Breast epithelium (tissue), 4 donors: ENCODE measurements around the gene POLG2. TPM values are rescaled to one million over a fixed set of nuclear protein-coding genes. Genes with fewer than 3 reads are reported as not detected.
A peak's percentile ranks its signal among the peaks of the same experiment; 100 is the strongest.

ENCODE experiments used
- DNase-seq, 2 donors: peaks; one replicate each; pipeline ENCODE4 v3.0.0-alpha.2; 2019; ENCODE audit warnings: low spot score in 2 of 2
- H3K27ac ChIP-seq, 2 donors: fragments of 200-600 bp; sonication (generic) in 1 of 2; one replicate each; pipeline ENCODE4 v1.5.1; 2016 to 2019; ENCODE audit warnings: mild to moderate bottlenecking in 1 of 2
- H3K27me3 ChIP-seq, 2 donors: fragments of 200-600 bp; sonication (generic) in 1 of 2; one replicate each; pipeline versions ENCODE4 v1.5.1 to v1.6.0; 2017 to 2019; ENCODE audit warnings: control low read depth in 1 of 2, mild to moderate bottlenecking in 1 of 2
- H3K36me3 ChIP-seq: fragments of 200-600 bp; one replicate; pipeline ENCODE4 v1.5.1; 2019
- H3K4me1 ChIP-seq, 2 donors: fragments of 200-600 bp; sonication (generic); one replicate each; pipeline ENCODE4 v1.5.1; 2016 to 2019; ENCODE audit warnings: control low read depth in 1 of 2
- H3K4me3 ChIP-seq, 3 donors: fragments of 200-600 bp; sonication (generic); 1 replicate in 2 of 3; 2 replicates in 1 of 3; pipeline ENCODE4 v1.5.1; 2016 to 2019; ENCODE audit warnings: mild to moderate bottlenecking in 3 of 3, moderate library complexity in 2 of 3
- H3K9me3 ChIP-seq, 2 donors: fragments of 200-600 bp; sonication (generic) in 1 of 2; one replicate each; pipeline ENCODE4 v1.5.1; 2016 to 2019; ENCODE audit warnings: control low read depth in 1 of 2
- CTCF ChIP-seq, 3 donors: fragments of 450-650 bp; IDR thresholded peaks; one replicate each; pipeline ENCODE4 v1.5.1; 2016 to 2017; ENCODE audit warnings: antibody characterized with exemption in 3 of 3, mild to moderate bottlenecking in 3 of 3, moderate library complexity in 3 of 3
- POLR2A ChIP-seq: fragments of 450-650 bp; IDR thresholded peaks from one replicate; pipeline ENCODE4 v1.6.1; 2016; ENCODE audit warnings: antibody characterized with exemption, mild to moderate bottlenecking, moderate library complexity
- POLR2AphosphoS5 ChIP-seq, 3 donors: sonication (generic); formaldehyde crosslinking; IDR thresholded peaks; one replicate each; pipeline ENCODE4 v1.6.1; 2017; ENCODE audit warnings: antibody characterized with exemption in 3 of 3
- intact Hi-C: fragments of 100-400 bp; cut with DNase I; formaldehyde crosslinking; loops from one replicate; pipeline ENCODE4 v1.15.1; 2023; ENCODE audit warnings: low total_unique reads
- total RNA-seq, 3 donors: library from RNA; depleted of rRNA; stranded (reverse); fragments of >200 nt; gene quantifications; one replicate each; pipeline ENCODE4 v1.1.0, GENCODE V29; 2016

POLG2 gene
- total RNA-seq, 3 donors from 2014 or later = 3.2 to 18.7 (median 12.8) TPM

- intact Hi-C loops = loop anchor here (10.0 kb wide), 1 partner anchor 182 kb away; no protein-coding TSS in a partner anchor
- Histone ChIP-seq H3K9me3 (no peaks in the 10 kb centered on the region), H3K36me3 (peaks cover 20% of the 10 kb centered on the region), H3K4me1 (peaks cover 0 to 17% of the 10 kb centered on the region in 2 donors), H3K27me3 (no peaks in the 10 kb centered on the region), H3K27ac (peak within 1 kb of the TSS; percentile 99 to 100), H3K4me3 (peak within 1 kb of the TSS; percentile 75 to 91 (median 83))
- peak; percentile 92 for TF ChIP-seq POLR2A
- TF ChIP-seq CTCF (IDR thresholded peaks at IDR 0.05) = no peak
- peak; percentile 82 to 97 (median 91) for TF ChIP-seq POLR2AphosphoS5 (IDR thresholded peaks at IDR 0.05)
- DNase-seq = peak; percentile 92 to 97
Measured at GRCh38 chr17:64506576-64507412, 9.9 kb upstream of the POLG2 start, which contains the start of gene CEP95. Gene CEP95 (plus strand): TSS chr17:64506977. CDS start chr17:64507098, 121 bp downstream.

DNA sequence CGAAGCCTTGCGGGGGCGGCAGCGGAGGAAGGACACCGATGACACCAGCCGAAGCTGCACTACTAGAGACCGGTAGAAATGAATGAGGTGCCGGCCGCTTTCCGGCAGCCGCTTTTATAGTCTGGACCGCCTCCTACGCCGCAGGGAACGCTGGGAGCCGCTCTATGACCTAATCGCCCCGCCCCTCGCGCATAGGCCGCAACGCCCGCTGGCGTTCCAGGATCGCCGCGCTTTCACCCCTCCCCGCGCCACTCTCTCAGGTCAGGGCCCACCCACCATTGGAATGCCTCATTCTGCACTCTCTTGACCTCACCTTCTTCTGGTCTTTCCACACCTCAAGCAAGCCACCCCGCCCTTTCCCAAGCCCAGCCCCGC is 9.3 kb upstream of the POLG2 start, which contains the start of gene DDX5:
Gene DDX5, minus strand, starts transcription at position 89 of the 375 bp plus-strand sequence. CDS start 170 bp downstream, outside the sequence.
- H3K27me3 ChIP-seq = no peaks in the 10 kb centered on the region
- H3K36me3 ChIP-seq = peaks cover 25% of the 10 kb centered on the region
- intact Hi-C loops = loop anchor here (10.0 kb wide), 1 partner anchor 181 kb away; no protein-coding TSS in a partner anchor
- H3K4me1 ChIP-seq = peaks cover 0 to 17% of the 10 kb centered on the region in 2 donors
- H3K9me3 ChIP-seq = no peaks in the 10 kb centered on the region
- peak; percentile 99 to 100 (median 100) for TF ChIP-seq POLR2AphosphoS5 (IDR thresholded peaks at IDR 0.05)
- TF ChIP-seq CTCF (IDR thresholded peaks at IDR 0.05) = peak in 1 of 3 donors; percentile 9
- peak; percentile 99 for TF ChIP-seq POLR2A
- peak within 1 kb of the TSS; percentile 75 to 91 (median 83) for H3K4me3 ChIP-seq
- peak within 1 kb of the TSS; percentile 99 to 100 for H3K27ac ChIP-seq
- peak; percentile 97 to 98 for DNase-seq

DNA sequence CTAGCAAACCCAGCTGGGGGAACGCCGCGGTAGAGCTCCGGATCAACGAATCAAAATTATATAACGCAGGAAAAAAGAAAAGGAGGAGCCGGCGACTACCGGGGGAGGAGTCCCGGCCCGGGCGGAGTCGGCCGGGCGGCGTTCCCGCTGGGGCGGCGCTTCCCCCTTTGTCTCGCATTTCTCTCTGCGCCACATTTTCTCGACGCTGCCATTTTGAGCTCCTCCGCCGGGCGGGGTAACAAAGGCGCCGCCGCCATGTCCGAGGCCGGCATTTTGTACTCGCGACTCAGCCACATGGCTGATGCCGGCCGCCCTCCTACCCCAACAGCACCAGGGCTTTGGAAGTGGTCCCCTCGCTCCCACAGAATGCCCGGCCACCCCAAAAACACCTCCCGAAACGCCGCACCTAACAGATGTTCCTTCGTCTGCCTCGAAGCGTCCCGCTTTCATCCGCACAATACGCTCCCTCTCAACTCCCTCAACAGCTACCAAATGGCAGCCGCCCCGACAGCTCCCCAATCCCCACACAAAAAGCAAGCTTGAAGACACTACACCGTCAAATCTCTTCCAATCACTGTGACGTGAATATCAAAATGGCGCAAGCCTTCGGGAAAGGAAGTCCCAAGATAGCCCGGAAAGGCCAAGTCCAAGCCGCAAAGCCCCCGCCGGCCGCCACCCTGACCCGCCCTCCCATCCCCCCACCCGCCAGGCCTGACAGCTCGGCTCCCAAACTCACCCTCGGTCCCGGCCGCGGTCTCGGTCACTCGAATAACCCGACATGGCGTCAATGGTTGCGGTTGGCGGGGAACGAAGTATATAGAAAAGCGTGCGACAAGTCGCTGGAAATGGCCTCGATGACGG is 8.7 kb upstream of the POLG2 start:
- H3K36me3 ChIP-seq = peaks cover 25% of the 10 kb centered on the region
- TF ChIP-seq POLR2A = peak; percentile 47
- peak; percentile 91 to 95 (median 95) for TF ChIP-seq POLR2AphosphoS5 (IDR thresholded peaks at IDR 0.05)
- peak; percentile 26 to 29 (median 29) for TF ChIP-seq CTCF (IDR thresholded peaks at IDR 0.05)
- H3K9me3 ChIP-seq = no peaks in the 10 kb centered on the region
- H3K4me3 ChIP-seq = peak overlapping the region; percentile 75 to 91 (median 83)
- H3K4me1 ChIP-seq = peaks cover 0 to 17% of the 10 kb centered on the region in 2 donors
- DNase-seq = peak; percentile 90 to 94
- H3K27ac ChIP-seq = peak overlapping the region; percentile 99 to 100
- no peaks in the 10 kb centered on the region for H3K27me3 ChIP-seq
- intact Hi-C loops = loop anchor here (10.0 kb wide), 1 partner anchor 181 kb away; no protein-coding TSS in a partner anchor

DNA sequence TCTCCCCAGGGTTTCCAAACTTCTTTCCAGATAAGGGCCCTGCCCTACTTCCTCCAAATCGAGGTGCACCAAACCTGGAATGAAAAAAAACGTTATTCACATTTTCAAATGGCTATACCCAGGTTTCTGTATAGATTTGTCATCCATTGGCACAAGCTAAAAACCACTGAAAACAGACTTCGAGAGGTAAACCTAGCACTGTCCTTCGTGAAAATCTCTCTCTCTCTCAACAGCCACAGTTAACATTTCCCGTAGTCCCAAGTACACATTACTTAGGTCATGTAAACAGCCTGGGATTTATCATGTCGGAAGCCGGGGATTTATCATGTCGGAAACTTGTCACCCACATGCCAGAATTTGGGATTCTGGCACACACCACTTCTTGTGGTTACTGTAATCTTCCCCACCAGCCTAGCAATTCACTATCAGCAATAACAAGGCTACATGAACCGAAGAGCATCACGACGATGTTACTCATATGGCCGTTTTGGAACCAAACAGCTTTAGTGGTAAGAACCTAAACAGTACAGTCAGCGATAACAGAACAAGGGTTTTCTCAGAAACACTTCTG is 8.0 kb upstream of the POLG2 start:
- intact Hi-C loops = loop anchor here (10.0 kb wide), 1 partner anchor 180 kb away; no protein-coding TSS in a partner anchor
- no peak for TF ChIP-seq POLR2A
- no peak for TF ChIP-seq POLR2AphosphoS5 (IDR thresholded peaks at IDR 0.05)
- TF ChIP-seq CTCF (IDR thresholded peaks at IDR 0.05) = no peak
- H3K4me3 ChIP-seq = peak overlapping the region; percentile 75 to 91 (median 83)
- H3K36me3 ChIP-seq = peaks cover 25% of the 10 kb centered on the region
- peaks cover 0 to 17% of the 10 kb centered on the region in 2 donors for H3K4me1 ChIP-seq
- H3K9me3 ChIP-seq = no peaks in the 10 kb centered on the region
- peak overlapping the region; percentile 99 to 100 for H3K27ac ChIP-seq
- no peak for DNase-seq
- no peaks in the 10 kb centered on the region for H3K27me3 ChIP-seq
